ENCODE measurements around the gene GRAMD1A.
A peak's percentile ranks its signal among the peaks of the same experiment; 100 is the strongest.

GRAMD1A gene

DNA sequence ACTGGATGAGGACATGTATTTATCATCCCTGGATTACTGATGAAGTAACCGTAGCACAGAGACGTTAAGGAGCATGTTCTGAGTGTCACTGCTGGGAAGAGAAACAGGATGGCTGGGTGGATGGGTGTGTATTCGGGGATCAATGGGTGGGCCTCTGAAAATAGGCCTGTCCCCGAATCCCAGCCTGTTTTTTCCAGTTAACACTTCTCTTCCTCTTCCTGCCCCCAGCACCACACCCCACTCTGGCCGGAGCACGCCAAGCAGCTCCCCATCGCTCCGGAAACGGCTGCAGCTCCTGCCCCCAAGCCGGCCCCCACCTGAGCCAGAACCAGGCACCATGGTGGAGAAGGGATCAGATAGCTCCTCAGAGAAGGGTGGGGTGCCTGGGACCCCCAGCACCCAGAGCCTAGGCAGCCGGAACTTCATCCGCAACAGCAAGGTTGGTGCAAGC is 8.8 kb downstream of the GRAMD1A start:
- ChIA-PET POLR2A (interaction anchor here (1.1 kb wide), 1 partner anchor 294 kb away, joined by 3 read pairs; no protein-coding TSS in a partner anchor), CTCF (interaction anchor here (1.6 to 10.2 kb wide), 2 partner anchors 8 to 35 kb away, joined by 6 to 120 read pairs; partner anchors contain the start of gene GRAMD1A)
- TF ChIP-seq, protein P1, sequence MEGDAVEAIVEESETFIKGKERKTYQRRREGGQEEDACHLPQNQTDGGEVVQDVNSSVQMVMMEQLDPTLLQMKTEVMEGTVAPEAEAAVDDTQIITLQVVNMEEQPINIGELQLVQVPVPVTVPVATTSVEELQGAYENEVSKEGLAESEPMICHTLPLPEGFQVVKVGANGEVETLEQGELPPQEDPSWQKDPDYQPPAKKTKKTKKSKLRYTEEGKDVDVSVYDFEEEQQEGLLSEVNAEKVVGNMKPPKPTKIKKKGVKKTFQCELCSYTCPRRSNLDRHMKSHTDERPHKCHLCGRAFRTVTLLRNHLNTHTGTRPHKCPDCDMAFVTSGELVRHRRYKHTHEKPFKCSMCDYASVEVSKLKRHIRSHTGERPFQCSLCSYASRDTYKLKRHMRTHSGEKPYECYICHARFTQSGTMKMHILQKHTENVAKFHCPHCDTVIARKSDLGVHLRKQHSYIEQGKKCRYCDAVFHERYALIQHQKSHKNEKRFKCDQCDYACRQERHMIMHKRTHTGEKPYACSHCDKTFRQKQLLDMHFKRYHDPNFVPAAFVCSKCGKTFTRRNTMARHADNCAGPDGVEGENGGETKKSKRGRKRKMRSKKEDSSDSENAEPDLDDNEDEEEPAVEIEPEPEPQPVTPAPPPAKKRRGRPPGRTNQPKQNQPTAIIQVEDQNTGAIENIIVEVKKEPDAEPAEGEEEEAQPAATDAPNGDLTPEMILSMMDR (IDR thresholded peaks at IDR 0.05; ENCODE audit: control extremely low read depth, extremely low read depth, low read depth, missing control alignments) = no peak

DNA sequence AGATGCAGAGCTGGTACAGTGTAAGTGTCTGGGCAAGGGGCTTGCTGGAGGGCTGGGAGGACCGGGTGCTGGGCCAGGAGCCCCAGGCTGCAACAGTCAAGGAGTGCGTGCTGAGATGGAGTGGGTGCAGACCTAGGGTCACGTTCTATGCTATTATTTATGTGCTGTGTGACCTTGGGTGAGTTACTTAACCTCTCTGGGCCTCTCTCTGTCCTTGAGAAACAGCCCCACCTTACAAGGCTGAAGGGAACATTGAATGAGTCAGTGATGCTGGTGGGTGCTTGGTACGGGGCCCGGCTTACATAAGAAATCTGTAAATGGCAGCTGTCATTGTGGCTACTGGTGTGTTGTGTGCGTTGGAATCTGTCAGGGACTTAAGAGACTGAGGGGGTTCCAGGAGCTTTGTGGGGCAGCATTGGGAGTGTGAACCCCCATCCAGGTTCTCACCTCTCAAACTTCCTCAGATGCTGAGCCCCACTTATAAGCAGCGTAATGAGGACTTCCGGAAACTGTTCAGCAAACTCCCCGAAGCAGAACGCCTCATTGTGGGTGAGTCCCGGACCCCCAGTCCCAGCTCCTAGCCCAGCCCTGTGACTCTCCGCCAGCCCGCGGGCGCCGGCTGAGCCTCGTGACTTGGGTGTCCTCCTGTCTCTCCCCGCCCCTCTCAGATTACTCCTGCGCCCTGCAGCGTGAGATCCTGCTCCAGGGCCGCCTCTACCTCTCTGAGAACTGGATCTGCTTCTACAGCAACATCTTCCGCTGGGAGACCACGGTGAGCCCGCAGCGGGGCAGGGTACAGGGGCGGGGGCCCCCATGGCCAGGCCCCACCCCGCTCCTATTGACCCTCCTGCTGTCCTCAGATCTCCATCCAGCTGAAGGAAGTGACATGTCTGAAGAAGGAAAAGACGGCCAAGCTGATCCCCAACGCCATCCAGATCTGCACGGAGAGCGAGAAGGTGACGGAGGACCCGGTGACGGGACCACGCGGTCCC is 9.6 kb downstream of the GRAMD1A start:
- ChIA-PET POLR2A (interaction anchor here (1.1 kb wide), 1 partner anchor 293 kb away, joined by 3 read pairs; no protein-coding TSS in a partner anchor), CTCF (interaction anchor here (1.6 to 10.2 kb wide), 2 partner anchors 9 to 35 kb away, joined by 6 to 120 read pairs; partner anchors contain the start of gene GRAMD1A)
- DNase-seq (ENCODE audit: extremely low spot score) = no peak
- TF ChIP-seq, protein P1 (IDR thresholded peaks at IDR 0.05; ENCODE audit: control extremely low read depth, extremely low read depth, low read depth, missing control alignments) = no peak

More for the DNA sequence above, 8.8 kb downstream of the GRAMD1A start:
- no peak for DNase-seq (ENCODE audit: extremely low spot score)

GRCh38 chr19:35011091-35011689 is 11.1 kb downstream of the GRAMD1A start:
- TF ChIP-seq, protein P1 (IDR thresholded peaks at IDR 0.05; ENCODE audit: control extremely low read depth, extremely low read depth, low read depth, missing control alignments) = no peak
- no peak for DNase-seq (ENCODE audit: extremely low spot score)
- ChIA-PET CTCF (interaction anchor here (1.1 to 10.2 kb wide), 5 partner anchors 14 to 44 kb away, joined by 3 to 120 read pairs (median 4); no protein-coding TSS in a partner anchor), POLR2A (interaction anchor here (1.1 kb wide), 1 partner anchor 44 kb away, joined by 3 read pairs; no protein-coding TSS in a partner anchor)

DNA sequence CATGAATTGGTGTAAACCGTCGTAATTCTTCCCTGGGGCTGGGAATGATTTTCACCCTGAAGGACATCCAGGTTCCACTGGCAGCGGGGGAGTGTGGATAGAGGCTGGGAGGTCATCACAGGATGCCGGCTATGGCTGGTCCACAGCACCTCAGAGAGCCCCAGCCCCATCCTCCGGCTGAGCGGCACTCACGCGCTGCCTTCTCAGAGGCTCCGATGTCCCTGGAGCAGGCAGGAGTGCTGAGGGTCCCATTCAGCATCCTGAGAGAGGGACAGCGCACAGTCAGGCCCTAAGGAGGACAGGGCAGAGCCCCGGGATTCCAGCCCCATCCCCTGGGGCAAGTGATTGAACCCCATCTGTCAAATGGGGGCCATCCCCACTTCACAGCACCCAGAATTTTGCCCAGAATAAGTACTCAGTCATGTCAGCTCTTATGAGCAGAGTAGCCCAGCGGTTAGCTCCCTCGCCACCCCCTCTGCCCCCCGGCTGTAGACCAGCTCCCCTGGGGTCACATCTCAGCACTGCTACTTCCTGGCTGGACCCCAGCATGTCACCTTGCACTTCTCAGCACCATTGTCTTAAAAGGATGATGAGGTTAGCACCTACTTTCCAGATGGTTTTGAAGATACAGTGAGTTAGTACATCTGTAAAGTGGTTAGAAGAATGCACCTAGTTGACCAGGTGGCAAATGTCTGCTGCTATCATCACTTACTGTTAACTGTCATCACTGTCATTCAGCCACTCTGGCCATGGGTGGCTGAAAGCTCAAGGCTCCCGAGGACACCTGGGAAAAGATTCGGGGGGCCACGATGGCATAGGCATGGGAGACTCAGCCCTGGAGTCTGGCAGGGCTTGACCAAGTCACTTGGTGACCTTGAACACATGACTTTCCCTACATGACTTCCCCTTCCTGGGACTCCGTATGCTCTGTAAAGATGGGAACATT is 11.9 kb downstream of the GRAMD1A start:
- POLR2A ChIA-PET = interaction anchor here (0.6 to 1.1 kb wide), 2 partner anchors 43 to 264 kb away, joined by 3 to 4 read pairs; no protein-coding TSS in a partner anchor
- DNase-seq (ENCODE audit: extremely low spot score) = no peak
- CTCF ChIA-PET = interaction anchor here (1.1 to 10.2 kb wide), 10 partner anchors 9 to 372 kb away, joined by 3 to 120 read pairs (median 4); partner anchors contain the start of gene ZNF792
- TF ChIP-seq, protein P1 (IDR thresholded peaks at IDR 0.05; ENCODE audit: control extremely low read depth, extremely low read depth, low read depth, missing control alignments) = no peak

GRCh38 chr19:35013041-35013819 is 13.1 kb downstream of the GRAMD1A start:
- ChIA-PET CTCF (interaction anchor here (0.7 to 10.2 kb wide), 14 partner anchors 9 to 374 kb away, joined by 3 to 120 read pairs (median 4); partner anchors contain the start of gene ZNF792), POLR2A (no interaction called here)
- TF ChIP-seq, protein P1 (IDR thresholded peaks at IDR 0.05; ENCODE audit: control extremely low read depth, extremely low read depth, low read depth, missing control alignments) = peak; percentile 94
- DNase-seq (ENCODE audit: extremely low spot score) = peak; percentile 88
